ENCODE results near the gene NCKAP5.

GRCh38 chr2:133530645-133531044 lies 37.6 kb downstream of the NCKAP5 start:
- TF ChIP-seq TEAD4 (IDR thresholded peaks at IDR 0.05) (no peak), YY1 (IDR thresholded peaks at IDR 0.05; ENCODE audit: low read depth) (no peak), CEBPB (IDR thresholded peaks at IDR 0.05) (no peak), EGR1 (IDR thresholded peaks at IDR 0.05) (no peak), REST (IDR thresholded peaks at IDR 0.05; ENCODE audit: low read depth) (no peak), NFIC (IDR thresholded peaks at IDR 0.05) (no peak), MAX (IDR thresholded peaks at IDR 0.05) (no peak), USF1 (IDR thresholded peaks at IDR 0.05) (no peak), RAD21 (IDR thresholded peaks at IDR 0.05; ENCODE audit: low read depth) (no peak), TCF12 (IDR thresholded peaks at IDR 0.05; ENCODE audit: low read depth) (no peak)
